Right lobe of liver (tissue), 6 donors: ENCODE results near the gene TCEAL4. TPM values are rescaled to one million over a fixed set of nuclear protein-coding genes. Genes with fewer than 3 reads are reported as not detected.

ENCODE experiments used
- ATAC-seq, 4 donors: fragments of 200-7000 bp; cut with Tn5 transposase; one replicate each; pipeline ENCODE4 v1.9.1; 2020; ENCODE audit warnings: mild to moderate bottlenecking in 4 of 4, moderate library complexity in 4 of 4
- DNase-seq, 3 donors: peaks; one replicate each; pipeline ENCODE4 v3.0.0-alpha.2; 2020
- H3K27ac ChIP-seq, 3 donors: fragments of 200-600 bp; one replicate each; pipeline ENCODE4 v1.8.0; 2022
- H3K27me3 ChIP-seq, 2 donors: fragments of 200-600 bp; one replicate each; pipeline ENCODE4 v1.8.0; 2022
- H3K36me3 ChIP-seq, 4 donors: fragments of 200-600 bp; sonication (generic) in 1 of 4; one replicate each; pipeline versions ENCODE4 v1.5.1 to v1.8.0; 2017 to 2022; ENCODE audit warnings: control low read depth in 1 of 4
- H3K4me1 ChIP-seq, 4 donors: fragments of 200-600 bp; sonication (generic) in 1 of 4; one replicate each; pipeline versions ENCODE4 v1.5.1 to v1.8.0; 2017 to 2022; ENCODE audit warnings: control low read depth in 1 of 4
- H3K4me3 ChIP-seq, 3 donors: fragments of 200-600 bp; one replicate each; pipeline ENCODE4 v1.8.0; 2022
- H3K9me3 ChIP-seq, 4 donors: fragments of 200-600 bp; sonication (generic) in 1 of 4; one replicate each; pipeline versions ENCODE4 v1.5.1 to v1.8.0; 2017 to 2022; ENCODE audit warnings: control low read depth in 1 of 4
- POLR2A ChIP-seq: fragments of 450-650 bp; IDR thresholded peaks from one replicate; pipeline ENCODE4 v1.6.1; 2017; ENCODE audit warnings: antibody characterized with exemption, mild to moderate bottlenecking
- WGBS: methylation state at CpG from one replicate; pipeline ENCODE4 v1.1.6; 2018; ENCODE audit warnings: low coverage, low lambda C conversion rate; ENCODE audit not compliant: insufficient coverage; ENCODE audit errors: missing lambda C conversion rate; 5-methylcytosine and 5-hydroxymethylcytosine counted together
- intact Hi-C, 2 donors: fragments of 100-400 bp; cut with DNase I; formaldehyde crosslinking; loops; one replicate each; pipeline versions ENCODE4 v1.11.2 to v1.14.1; 2022
- long read RNA-seq: library from polyadenylated mRNA; unstranded; transcript quantifications from one replicate; pipeline ENCODE4 v2.0.0, GENCODE V29; 2019
- total RNA-seq, 6 experiments: library from RNA; depleted of rRNA in 2 of 6; stranded (reverse); fragments of >200 nt in 2 of 6; fragmentation: NEBNext Ultra II Directional in 3 of 6; extraction: Animal tissue kit (Norgen Biotek cat#: 25700) in 3 of 6; gene quantifications; one replicate each; pipeline versions ENCODE4 v1.1.0 to v1.2.4, GENCODE V29; 2016 to 2023
- TF ChIP-seq, protein P1 (sequence below), 4 donors: fragments of 200-600 bp in 3 of 4; fragments of 450-650 bp in 1 of 4; IDR thresholded peaks; one replicate each; pipeline versions ENCODE4 v1.5.1 to v1.8.0; 2016 to 2022; ENCODE audit warnings: antibody characterized with exemption in 4 of 4, mild to moderate bottlenecking in 2 of 4
- donor health status: DM: no; HTN: yes; CAD: no.
- donor health status: DM: no; HTN: no; CAD: no.
- donor health status: DM: no; HTN: no; CAD: no.
- donor health status: DM: no; HTN: yes; CAD: no.
- donor health status: DM: no; HTN: yes; CAD: no.

TCEAL4 gene
- 10 to 100 TPM; 23.3 to 34.5 (median 28.1) TPM for total RNA-seq
- long read RNA-seq, transcript TCEAL4-208 (3 exons, 1,273 nt): major isoform, 15 of 23 reads
- long read RNA-seq, partial matches to known transcripts: 0 of 23 reads
- long read RNA-seq, other reads (novel, unspliced or antisense): 1 of 23 reads

DNA sequence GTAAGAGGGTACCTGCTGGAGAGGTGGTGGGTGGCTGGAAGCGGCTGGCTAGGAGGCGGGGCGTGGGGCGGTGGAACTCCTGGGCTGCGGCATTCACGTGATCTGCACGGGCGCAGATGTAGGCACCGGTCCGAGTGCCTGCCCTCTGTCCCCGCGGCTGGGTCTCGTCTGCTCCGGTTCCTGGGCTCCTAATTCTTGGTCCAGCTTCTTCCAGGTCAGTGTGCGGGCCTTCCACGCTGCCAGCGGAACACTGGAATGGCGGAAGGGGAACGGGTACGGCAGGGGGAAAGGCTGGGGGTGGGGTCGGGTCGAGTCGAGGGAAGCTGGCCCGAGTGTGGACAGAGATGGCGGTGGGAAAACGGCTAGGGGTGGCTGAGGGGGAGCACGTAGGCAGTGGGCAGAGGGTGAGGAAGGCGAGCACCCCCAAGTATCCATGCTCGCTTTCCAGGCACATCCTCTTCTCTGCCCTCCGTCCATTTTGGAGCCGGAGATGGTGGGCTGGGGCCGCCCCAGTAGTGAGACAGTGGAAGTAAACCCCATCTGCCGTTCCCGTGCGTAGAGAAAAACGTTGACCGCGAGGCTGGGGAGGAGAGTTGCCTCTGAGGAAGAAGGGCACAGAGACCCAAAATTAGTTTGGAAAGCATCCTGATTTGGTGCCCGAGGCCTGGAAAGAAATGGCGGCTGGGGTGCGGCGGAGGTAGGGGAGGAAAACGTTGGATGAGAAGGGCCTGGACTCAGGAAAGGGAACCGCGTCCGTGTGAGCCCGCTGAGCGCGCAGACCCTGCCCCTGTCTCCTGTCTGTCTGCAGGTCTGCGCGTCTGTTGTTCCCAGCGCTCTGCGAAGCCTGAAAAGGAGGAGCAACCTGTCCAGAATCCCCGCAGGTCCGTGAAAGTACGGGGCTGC lies at the start of gene TCEAL4:
TSS of gene TCEAL4 (plus strand) at position 105 of the 903 bp plus-strand sequence. CDS start 1,161 bp downstream, outside the sequence.
- peaks cover 0 to 2% (median 0%) of the 10 kb centered on the region in 4 donors for H3K4me1 ChIP-seq
- H3K4me3 ChIP-seq: peak within 1 kb of the TSS; percentile 44 to 61 (median 61)
- H3K27ac ChIP-seq: peak within 1 kb of the TSS; percentile 66 to 83 (median 67)
- H3K9me3 ChIP-seq: no peaks in the 10 kb centered on the region
- H3K27me3 ChIP-seq: no peaks in the 10 kb centered on the region
- WGBS: 21% methylated on average over 18 of the region's 56 CpGs
- no peaks in the 10 kb centered on the region for H3K36me3 ChIP-seq
- intact Hi-C loops: no loop called here
- TF ChIP-seq, protein P1, sequence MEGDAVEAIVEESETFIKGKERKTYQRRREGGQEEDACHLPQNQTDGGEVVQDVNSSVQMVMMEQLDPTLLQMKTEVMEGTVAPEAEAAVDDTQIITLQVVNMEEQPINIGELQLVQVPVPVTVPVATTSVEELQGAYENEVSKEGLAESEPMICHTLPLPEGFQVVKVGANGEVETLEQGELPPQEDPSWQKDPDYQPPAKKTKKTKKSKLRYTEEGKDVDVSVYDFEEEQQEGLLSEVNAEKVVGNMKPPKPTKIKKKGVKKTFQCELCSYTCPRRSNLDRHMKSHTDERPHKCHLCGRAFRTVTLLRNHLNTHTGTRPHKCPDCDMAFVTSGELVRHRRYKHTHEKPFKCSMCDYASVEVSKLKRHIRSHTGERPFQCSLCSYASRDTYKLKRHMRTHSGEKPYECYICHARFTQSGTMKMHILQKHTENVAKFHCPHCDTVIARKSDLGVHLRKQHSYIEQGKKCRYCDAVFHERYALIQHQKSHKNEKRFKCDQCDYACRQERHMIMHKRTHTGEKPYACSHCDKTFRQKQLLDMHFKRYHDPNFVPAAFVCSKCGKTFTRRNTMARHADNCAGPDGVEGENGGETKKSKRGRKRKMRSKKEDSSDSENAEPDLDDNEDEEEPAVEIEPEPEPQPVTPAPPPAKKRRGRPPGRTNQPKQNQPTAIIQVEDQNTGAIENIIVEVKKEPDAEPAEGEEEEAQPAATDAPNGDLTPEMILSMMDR (IDR thresholded peaks at IDR 0.05): no peak
- TF ChIP-seq POLR2A: peak; percentile 18
- ATAC-seq: peak; percentile 94 to 98 (median 96)
- peak; percentile 71 to 81 (median 81) for DNase-seq

DNA sequence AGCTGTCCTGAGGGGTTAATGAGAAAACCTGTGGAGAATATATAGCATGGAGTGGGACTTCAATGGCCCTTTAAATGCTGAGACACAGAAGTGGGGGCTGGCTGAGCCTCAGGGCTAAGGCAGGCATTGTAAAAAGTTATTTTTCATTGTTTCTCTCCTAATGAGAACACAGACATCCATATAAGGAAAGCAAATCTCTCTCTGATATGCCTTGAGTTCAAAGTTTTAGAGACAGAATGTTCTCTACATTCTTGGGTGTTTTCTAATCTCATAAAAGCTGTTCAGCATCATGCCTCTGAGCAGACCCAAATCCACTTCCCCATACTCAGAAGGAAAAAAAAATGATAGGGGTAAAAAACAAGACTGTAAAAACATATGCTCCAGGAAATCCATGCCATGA lies 49.2 kb upstream of the TCEAL4 start:
- Histone ChIP-seq H3K27me3 (no peaks in the 10 kb centered on the region), H3K9me3 (no peaks in the 10 kb centered on the region), H3K36me3 (no peaks in the 10 kb centered on the region), H3K4me3 (no peak overlapping the region), H3K27ac (no peak overlapping the region), H3K4me1 (no peaks in the 10 kb centered on the region)
- no peak for DNase-seq
- no peak for ATAC-seq
- TF ChIP-seq, protein P1 (IDR thresholded peaks at IDR 0.05): no peak
- TF ChIP-seq POLR2A: no peak
- intact Hi-C loops: loop anchor here in 1 of 2 donors (10.0 kb wide), 1 partner anchor 279 kb away; no protein-coding TSS in a partner anchor

DNA sequence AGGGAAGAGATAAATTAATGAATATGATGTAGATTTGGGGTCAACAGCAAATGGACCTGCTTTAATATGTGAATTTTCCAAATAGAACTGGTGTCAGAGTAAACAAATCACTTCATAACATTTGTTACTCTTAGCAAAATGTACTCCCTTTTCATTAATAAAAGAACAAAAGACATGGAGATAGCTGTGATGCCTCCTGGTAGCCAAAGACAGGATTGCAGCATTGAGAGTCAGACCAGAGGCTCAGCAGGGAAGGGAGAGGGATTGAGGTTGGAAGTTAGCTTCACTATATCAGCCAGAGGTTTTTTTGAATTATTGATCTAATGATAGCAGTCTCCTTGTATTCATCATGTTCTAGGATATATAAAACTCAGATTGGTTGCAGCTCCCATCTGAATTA lies 48.6 kb upstream of the TCEAL4 start:
- ATAC-seq: no peak
- no peaks in the 10 kb centered on the region for H3K9me3 ChIP-seq
- no peak overlapping the region for H3K4me3 ChIP-seq
- intact Hi-C loops: loop anchor here in 1 of 2 donors (10.0 kb wide), 1 partner anchor 278 kb away; no protein-coding TSS in a partner anchor
- no peaks in the 10 kb centered on the region for H3K4me1 ChIP-seq
- no peaks in the 10 kb centered on the region for H3K27me3 ChIP-seq
- no peak for DNase-seq
- H3K27ac ChIP-seq: no peak overlapping the region
- H3K36me3 ChIP-seq: no peaks in the 10 kb centered on the region
- TF ChIP-seq POLR2A: no peak

DNA sequence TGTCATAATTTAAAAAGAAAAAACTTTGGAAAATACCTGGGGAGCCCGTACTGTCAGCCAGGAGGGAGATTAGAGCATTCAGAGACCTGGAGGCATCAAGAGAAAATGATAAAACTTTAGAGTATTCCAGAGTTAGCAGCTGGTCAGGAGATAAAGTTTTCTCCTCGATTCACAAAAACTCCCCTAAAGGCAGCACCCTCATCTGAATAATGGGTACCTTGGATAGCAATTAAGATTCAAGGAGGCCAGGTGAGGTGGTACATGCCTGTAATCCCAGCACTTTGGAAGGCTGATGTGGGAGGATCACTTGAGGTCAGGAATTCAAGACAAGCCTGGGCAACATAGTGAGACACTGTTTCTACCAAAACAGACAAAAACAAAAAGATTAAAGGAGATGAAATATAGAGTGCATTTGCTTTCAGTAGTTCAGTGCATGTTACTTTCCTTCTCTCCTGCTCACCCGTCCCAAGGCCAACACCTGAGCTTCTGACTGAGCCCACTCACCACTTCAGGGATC lies 47.4 kb upstream of the TCEAL4 start:
- 48% methylated on average over 3 of the region's 3 CpGs for WGBS
- intact Hi-C loops: loop anchor here in 1 of 2 donors (10.0 kb wide), 1 partner anchor 277 kb away; no protein-coding TSS in a partner anchor
- Histone ChIP-seq H3K4me3 (no peak overlapping the region), H3K27me3 (peaks cover 0 to 7% of the 10 kb centered on the region in 2 donors), H3K27ac (no peak overlapping the region), H3K4me1 (no peaks in the 10 kb centered on the region), H3K9me3 (no peaks in the 10 kb centered on the region), H3K36me3 (no peaks in the 10 kb centered on the region)
- TF ChIP-seq POLR2A: no peak
- TF ChIP-seq, protein P1 (IDR thresholded peaks at IDR 0.05): no peak
- ATAC-seq (no peak), DNase-seq (no peak)

DNA sequence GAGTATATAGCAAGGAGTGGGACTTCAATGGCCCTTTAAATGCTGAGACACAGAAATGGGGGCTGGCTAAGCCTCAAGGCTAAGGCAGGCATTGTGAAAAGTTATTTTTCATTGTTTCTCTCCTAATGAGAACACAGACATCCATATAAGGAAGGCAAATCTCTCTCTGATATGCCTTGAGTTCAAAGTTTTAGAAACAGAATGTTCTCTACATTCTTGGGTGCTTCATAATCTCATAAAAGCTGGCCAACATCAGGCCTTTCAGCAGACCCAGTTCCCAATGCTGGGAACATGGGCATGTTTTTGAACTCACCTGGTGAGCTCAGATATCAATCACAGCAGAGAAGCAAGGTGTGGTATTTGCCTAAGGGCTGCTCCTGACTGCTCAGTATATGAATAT lies 46.6 kb upstream of the TCEAL4 start:
- TF ChIP-seq, protein P1 (IDR thresholded peaks at IDR 0.05): no peak
- TF ChIP-seq POLR2A: no peak

More for the DNA sequence above, 46.6 kb upstream of the TCEAL4 start:
- Histone ChIP-seq H3K27me3 (peaks cover 0 to 7% of the 10 kb centered on the region in 2 donors), H3K4me3 (no peak overlapping the region), H3K9me3 (no peaks in the 10 kb centered on the region), H3K4me1 (no peaks in the 10 kb centered on the region), H3K36me3 (no peaks in the 10 kb centered on the region), H3K27ac (no peak overlapping the region)
- intact Hi-C loops: loop anchor here in 1 of 2 donors (10.0 kb wide), 1 partner anchor 276 kb away; no protein-coding TSS in a partner anchor
- DNase-seq (no peak), ATAC-seq (no peak)
